Measurements from ENCODE around the gene SUPV3L1. TPM values are rescaled to one million over a fixed set of nuclear protein-coding genes. Genes with fewer than 3 reads are reported as not detected.
"Not testable (repeated sequence)": the region's sequence is repeated elsewhere in the genome, so short reads cannot be mapped to it uniquely, and the experiment has no call there.

SUPV3L1 gene
- total RNA-seq, 1 donor from 2014 or later = 58.9 TPM

DNA sequence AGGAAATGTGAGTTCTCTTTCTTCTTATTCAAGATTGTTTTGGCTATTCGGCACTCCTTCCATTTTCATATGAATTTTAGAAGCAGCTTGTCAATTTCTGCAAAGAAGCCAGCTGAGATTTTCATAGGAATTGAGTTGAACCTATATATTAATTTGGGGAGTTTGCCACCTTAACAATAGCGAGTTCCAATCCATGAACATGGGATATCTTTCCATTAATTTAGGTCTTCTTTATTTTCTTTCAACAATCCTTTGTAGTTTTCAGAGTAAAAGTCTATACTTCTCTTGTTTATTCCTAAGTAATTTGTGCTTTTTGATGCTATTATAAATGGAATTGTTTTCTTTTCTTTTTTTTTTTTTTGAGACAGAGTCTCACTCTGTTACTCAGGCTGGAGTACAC is 71.4 kb downstream of the SUPV3L1 start:
- intact Hi-C loops (cut with micrococcal nuclease) = not testable (repeated sequence)

- intact Hi-C loops (cut with micrococcal nuclease) = no loop called here
Measured at GRCh38 chr10:69253171-69253570, 73.1 kb downstream of the SUPV3L1 start.

DNA sequence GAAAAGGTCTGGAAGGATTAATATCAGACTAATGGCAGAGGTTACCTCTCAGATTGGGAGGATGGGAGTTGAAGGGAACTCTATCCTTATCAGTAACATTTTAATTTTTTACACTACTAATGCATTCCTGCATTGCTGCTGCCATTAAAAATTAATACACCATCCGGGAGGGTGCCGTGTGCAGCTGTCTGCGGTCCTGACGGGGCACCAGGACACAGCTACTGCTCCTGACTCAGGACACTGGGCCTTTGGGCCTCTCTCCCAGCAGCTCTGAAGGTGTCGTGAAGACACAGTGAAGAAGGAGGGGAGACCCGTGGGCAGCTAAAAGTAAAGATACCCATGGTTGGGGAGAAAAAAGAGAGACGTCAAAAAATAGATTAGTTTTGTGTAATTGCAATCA is 74.8 kb downstream of the SUPV3L1 start:
- intact Hi-C loops (cut with micrococcal nuclease) = no loop called here

Other genes starting within 250 kb of the SUPV3L1 start
- 117 TPM in 2 replicates for gene DDX21, start 224.1 kb upstream of the SUPV3L1 start, total RNA-seq
- gene KIFBP, start 191.4 kb upstream of the SUPV3L1 start, total RNA-seq = 14.6 and 15.8 TPM in 2 replicates
- gene SRGN, start 92.1 kb upstream of the SUPV3L1 start, total RNA-seq = 294 and 300 TPM in 2 replicates
- 35.9 and 38.0 TPM in 2 replicates for gene VPS26A, start 56.1 kb upstream of the SUPV3L1 start, total RNA-seq
- gene HKDC1, start 40.1 kb downstream of the SUPV3L1 start, total RNA-seq = 3.0 and 3.7 TPM in 2 replicates
- 137 and 139 TPM in 2 replicates for gene HK1, start 98.3 kb downstream of the SUPV3L1 start, total RNA-seq
- not detected in 2 replicates for gene TACR2, start 236.7 kb downstream of the SUPV3L1 start, total RNA-seq